Ovary (tissue), 9 donors: ENCODE data around the gene RPS6KB1. TPM values are rescaled to one million over a fixed set of nuclear protein-coding genes. Genes with fewer than 3 reads are reported as not detected.
"Not testable (repeated sequence)": the region's sequence is repeated elsewhere in the genome, so short reads cannot be mapped to it uniquely, and the experiment has no call there.

Source experiments
- DNase-seq, 5 donors: peaks; one replicate each; pipeline ENCODE4 v3.0.0-alpha.2; 2019 to 2020
- H3K27ac ChIP-seq, 2 donors: fragments of 200-600 bp; one replicate each; pipeline versions ENCODE4 v1.5.1 to v1.8.0; 2019 to 2022
- H3K27me3 ChIP-seq: fragments of 200-600 bp; one replicate; pipeline ENCODE4 v1.8.0; 2022
- H3K36me3 ChIP-seq: fragments of 200-600 bp; sonication (generic); one replicate; pipeline ENCODE4 v1.5.1; 2019
- H3K4me1 ChIP-seq: one replicate; pipeline ENCODE4 v1.8.1; 2013; ENCODE audit warnings: mild to moderate bottlenecking, moderate library complexity; ENCODE audit not compliant: insufficient read depth
- H3K4me3 ChIP-seq: fragments of 200-600 bp; sonication (generic); one replicate; pipeline ENCODE4 v1.5.1; 2017
- H3K9me3 ChIP-seq, 2 donors: fragments of 200-600 bp in 1 of 2; sonication (generic) in 1 of 2; one replicate each; pipeline versions ENCODE4 v1.5.1 to v1.8.1; 2013 to 2019; ENCODE audit warnings: mild to moderate bottlenecking in 1 of 2, moderate library complexity in 1 of 2
- EP300 ChIP-seq: sonication (generic); formaldehyde crosslinking; IDR thresholded peaks from one replicate; pipeline ENCODE4 v1.6.1; 2017; ENCODE audit warnings: antibody characterized with exemption
- POLR2A ChIP-seq: fragments of 450-650 bp; IDR thresholded peaks from one replicate; pipeline ENCODE4 v1.6.1; 2017; ENCODE audit warnings: antibody characterized with exemption, mild to moderate bottlenecking, moderate library complexity
- WGBS, 3 donors: extraction: QIAGEN DNeasy Blood & Tissue Kit in 1 of 3; methylation state at CpG; one replicate each; pipeline versions ENCODE4 v1.1.5 to v1.1.7; 2013 to 2017; 5-methylcytosine and 5-hydroxymethylcytosine counted together
- intact Hi-C, 4 donors: fragments of 100-400 bp; cut with DNase I; formaldehyde crosslinking; loops; one replicate each; pipeline versions ENCODE4 v1.11.0 to v1.15.1; 2022 to 2023
- polyA plus RNA-seq, 2 donors: library from polyadenylated mRNA; stranded (reverse); fragments of 200-250 nt in 1 of 2; fragments of 350-450 nt in 1 of 2; fragmentation: Illumina TruSeq in 1 of 2; extraction: RNeasy Lipid Tissue Mini Kit (QIAGEN cat#74804) in 1 of 2; gene quantifications; one replicate each; pipeline ENCODE4 v1.2.3, GENCODE V29; 2013 to 2014
- total RNA-seq, 7 donors: library from RNA; depleted of rRNA in 2 of 7; stranded (reverse); fragments of >200 nt in 2 of 7; fragmentation: NEBNext Ultra II Directional in 3 of 7; extraction: Animal tissue kit (Norgen Biotek cat#: 25700) in 3 of 7; gene quantifications; one replicate each; pipeline versions ENCODE4 v1.1.0 to v1.2.4, GENCODE V29; 2016 to 2023
- TF ChIP-seq, protein P1 (sequence below), 3 donors: fragments of 450-650 bp in 2 of 3; fragments of 200-600 bp in 1 of 3; IDR thresholded peaks; one replicate each; pipeline versions ENCODE4 v1.5.1 to v1.8.0; 2016 to 2022; ENCODE audit warnings: antibody characterized with exemption in 3 of 3, mild to moderate bottlenecking in 1 of 3
- donor health status: DM: no; HTN: no; CAD: no; lungs with moderate emphysema.
- donor health status: DM: no; HTN: no; CAD: no.
- donor health status: Bipolar disorder and iron deficiency.
- donor health status: DM: yes; HTN: yes; CAD: no.
- donor health status: DM: no; HTN: no; CAD: no.
- donor health status: DM: yes; HTN: yes; CAD: no.

RPS6KB1 gene
- total and polyA plus RNA-seq, 9 donors: 14.8 to 46.2 (median 40.7) TPM

DNA sequence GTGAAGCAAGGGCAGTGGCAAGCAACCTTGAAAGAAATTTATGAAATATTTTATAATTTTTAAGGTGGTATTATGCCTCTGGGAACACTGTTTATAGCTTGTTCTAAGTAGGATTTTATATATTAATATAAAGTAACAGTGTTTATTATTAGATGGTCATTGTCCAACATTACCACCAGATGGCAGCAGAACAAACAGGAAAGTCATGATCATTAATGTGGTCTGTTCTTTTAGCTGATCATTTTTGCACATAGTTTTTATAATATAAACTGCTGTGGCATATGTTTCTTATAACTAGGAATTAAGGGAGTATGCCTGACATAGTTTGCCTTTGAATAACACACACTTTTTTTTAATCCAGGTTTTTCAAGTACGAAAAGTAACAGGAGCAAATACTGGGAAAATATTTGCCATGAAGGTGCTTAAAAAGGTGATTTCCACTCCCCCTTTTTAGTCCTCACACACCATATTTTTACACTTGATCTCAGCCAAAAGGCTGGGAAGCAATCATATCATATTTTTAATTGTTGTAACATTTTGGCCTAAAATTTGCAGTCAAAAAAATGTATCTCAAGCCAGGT lies 21.4 kb downstream of the RPS6KB1 start:
- no peaks in the 10 kb centered on the region for H3K9me3 ChIP-seq
- no peak for DNase-seq
- H3K27ac ChIP-seq: no peak overlapping the region
- no peak for TF ChIP-seq POLR2A
- TF ChIP-seq, protein P1, sequence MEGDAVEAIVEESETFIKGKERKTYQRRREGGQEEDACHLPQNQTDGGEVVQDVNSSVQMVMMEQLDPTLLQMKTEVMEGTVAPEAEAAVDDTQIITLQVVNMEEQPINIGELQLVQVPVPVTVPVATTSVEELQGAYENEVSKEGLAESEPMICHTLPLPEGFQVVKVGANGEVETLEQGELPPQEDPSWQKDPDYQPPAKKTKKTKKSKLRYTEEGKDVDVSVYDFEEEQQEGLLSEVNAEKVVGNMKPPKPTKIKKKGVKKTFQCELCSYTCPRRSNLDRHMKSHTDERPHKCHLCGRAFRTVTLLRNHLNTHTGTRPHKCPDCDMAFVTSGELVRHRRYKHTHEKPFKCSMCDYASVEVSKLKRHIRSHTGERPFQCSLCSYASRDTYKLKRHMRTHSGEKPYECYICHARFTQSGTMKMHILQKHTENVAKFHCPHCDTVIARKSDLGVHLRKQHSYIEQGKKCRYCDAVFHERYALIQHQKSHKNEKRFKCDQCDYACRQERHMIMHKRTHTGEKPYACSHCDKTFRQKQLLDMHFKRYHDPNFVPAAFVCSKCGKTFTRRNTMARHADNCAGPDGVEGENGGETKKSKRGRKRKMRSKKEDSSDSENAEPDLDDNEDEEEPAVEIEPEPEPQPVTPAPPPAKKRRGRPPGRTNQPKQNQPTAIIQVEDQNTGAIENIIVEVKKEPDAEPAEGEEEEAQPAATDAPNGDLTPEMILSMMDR (IDR thresholded peaks at IDR 0.05): peak; percentile 50 to 68 (median 51)
- no peaks in the 10 kb centered on the region for H3K4me1 ChIP-seq
- no peaks in the 10 kb centered on the region for H3K27me3 ChIP-seq
- intact Hi-C loops: loop anchor here in 1 of 4 donors (10.0 kb wide), 1 partner anchor 130 kb away; no protein-coding TSS in a partner anchor
- 24 to 43% (median 26%) methylated on average over 1 of the region's 1 CpG for WGBS, 3 donors
- H3K4me3 ChIP-seq: no peak overlapping the region
- no peaks in the 10 kb centered on the region for H3K36me3 ChIP-seq

DNA sequence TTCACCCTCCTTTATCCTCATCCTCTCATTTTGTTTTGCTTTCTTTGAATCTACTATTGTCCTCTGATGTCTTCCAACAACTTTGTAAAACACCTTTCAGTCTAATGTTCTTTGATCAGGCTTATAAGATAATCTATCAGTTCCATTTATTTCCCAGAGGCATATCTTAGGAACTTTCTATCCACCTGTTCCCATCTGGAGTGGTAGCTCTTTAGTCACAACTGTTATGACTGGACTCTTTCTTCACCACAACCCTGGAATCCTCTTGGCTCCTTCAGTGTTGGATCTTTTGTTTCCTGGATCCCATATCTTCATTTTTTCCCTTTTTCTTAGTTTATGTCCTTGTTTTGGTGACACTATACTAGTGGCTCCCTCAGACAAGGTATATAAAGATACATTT lies 23.5 kb downstream of the RPS6KB1 start:
- Histone ChIP-seq H3K27ac (no peak overlapping the region), H3K4me1 (no peaks in the 10 kb centered on the region), H3K27me3 (no peaks in the 10 kb centered on the region), H3K36me3 (no peaks in the 10 kb centered on the region), H3K9me3 (no peaks in the 10 kb centered on the region), H3K4me3 (no peak overlapping the region)
- no peak for DNase-seq
- no peak for TF ChIP-seq POLR2A
- TF ChIP-seq EP300: no peak
- intact Hi-C loops: loop anchor here in 2 of 4 donors (5.0 to 10.0 kb wide), 2 partner anchors 121 to 128 kb away; no protein-coding TSS in a partner anchor

DNA sequence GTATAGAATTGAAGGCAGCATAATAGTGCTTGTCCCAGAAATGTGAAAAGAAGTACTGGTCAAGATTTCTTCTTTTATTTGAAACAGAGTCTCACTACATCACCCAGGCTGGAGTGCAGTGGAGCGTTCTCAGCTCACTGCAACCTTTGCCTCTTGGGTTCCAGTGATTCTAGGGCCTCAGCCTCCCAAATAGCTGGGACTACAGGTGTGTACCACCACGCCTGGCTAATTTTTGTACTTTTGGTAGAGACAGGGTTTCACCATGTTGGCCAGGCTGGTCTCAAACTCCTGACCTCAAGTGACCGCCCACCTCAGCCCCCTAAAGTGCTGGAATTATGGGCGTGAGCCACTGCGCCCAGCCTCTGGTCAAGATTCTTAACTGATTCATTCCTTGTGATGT lies 27.7 kb downstream of the RPS6KB1 start:
- H3K27ac ChIP-seq, H3K9me3 ChIP-seq, DNase-seq, H3K4me3 ChIP-seq, intact Hi-C loops, H3K36me3 ChIP-seq, H3K4me1 ChIP-seq, H3K27me3 ChIP-seq: not testable (repeated sequence)
- WGBS, 3 donors: 95 to 98% (median 96%) methylated on average over 5 of the region's 5 CpGs

DNA sequence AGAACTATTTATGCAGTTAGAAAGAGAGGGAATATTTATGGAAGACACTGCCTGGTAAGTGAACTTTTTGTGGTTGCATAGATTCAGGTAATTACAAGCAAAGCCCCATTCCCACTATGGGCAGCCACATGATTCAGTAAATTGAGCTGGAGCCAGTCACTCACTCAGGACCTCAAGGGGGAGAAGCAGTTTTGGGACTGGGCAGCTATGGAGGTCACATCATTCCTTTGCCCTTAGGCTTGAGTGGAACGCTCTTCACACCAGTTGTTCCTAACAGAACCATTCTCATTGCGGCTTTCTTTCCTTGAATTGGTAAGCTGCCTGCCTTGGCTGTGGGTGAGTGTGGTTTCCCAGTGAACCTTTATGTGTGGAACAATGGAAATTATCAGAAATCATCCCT lies 37.2 kb downstream of the RPS6KB1 start:
- intact Hi-C loops, H3K27ac ChIP-seq, H3K9me3 ChIP-seq, H3K4me3 ChIP-seq, H3K27me3 ChIP-seq, DNase-seq, H3K36me3 ChIP-seq, H3K4me1 ChIP-seq: not testable (repeated sequence)
- WGBS, 3 donors: 96 to 98% (median 97%) methylated on average over 2 of the region's 2 CpGs

DNA sequence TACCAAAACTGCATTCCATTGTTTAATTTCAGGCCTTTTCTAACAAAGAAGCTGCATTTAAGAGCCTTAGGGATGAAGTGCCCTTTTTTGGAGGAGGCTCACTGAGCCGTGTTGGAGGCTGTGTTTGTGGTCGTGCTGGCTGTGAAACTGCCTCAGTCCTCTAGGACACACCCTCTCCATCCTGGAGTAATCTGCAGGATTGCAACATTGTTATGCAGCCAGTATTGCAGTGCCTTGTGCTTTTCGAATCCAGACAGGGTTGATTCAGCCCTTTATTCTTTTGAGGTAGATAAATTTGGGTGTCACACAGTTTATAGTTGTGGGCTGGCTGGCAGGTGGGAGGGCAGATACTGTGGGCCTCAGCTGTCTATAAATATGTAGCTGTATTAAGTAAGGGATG lies 37.8 kb downstream of the RPS6KB1 start:
- H3K27ac ChIP-seq, intact Hi-C loops, DNase-seq, H3K9me3 ChIP-seq, H3K4me3 ChIP-seq, H3K4me1 ChIP-seq, H3K27me3 ChIP-seq, H3K36me3 ChIP-seq: not testable (repeated sequence)
- WGBS, 3 donors: 12 to 31% (median 29%) methylated on average over 3 of the region's 3 CpGs

DNA sequence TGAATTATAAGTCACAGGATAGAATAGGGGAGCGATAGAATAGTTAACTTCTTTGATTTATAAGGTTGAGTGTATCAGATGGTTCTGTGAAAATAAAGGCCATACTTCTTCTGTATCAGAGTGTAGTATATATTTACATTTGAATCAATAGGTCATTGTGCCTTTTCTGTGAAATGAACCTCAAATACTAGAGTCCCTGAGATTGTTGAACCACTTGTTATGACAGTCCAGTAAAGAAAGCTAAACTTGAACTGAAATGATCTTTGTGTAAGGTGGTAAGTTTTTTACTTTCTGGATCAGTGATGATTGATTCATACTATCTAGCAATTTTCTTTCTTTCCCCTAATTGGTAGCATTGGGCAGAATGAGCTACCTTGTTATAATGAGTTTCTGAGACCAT lies 40.4 kb downstream of the RPS6KB1 start:
- H3K27me3 ChIP-seq, H3K4me1 ChIP-seq, H3K9me3 ChIP-seq, H3K27ac ChIP-seq, intact Hi-C loops, H3K4me3 ChIP-seq, DNase-seq, H3K36me3 ChIP-seq: not testable (repeated sequence)
- 95 to 98% (median 97%) methylated on average over 1 of the region's 1 CpG for WGBS, 3 donors

DNA sequence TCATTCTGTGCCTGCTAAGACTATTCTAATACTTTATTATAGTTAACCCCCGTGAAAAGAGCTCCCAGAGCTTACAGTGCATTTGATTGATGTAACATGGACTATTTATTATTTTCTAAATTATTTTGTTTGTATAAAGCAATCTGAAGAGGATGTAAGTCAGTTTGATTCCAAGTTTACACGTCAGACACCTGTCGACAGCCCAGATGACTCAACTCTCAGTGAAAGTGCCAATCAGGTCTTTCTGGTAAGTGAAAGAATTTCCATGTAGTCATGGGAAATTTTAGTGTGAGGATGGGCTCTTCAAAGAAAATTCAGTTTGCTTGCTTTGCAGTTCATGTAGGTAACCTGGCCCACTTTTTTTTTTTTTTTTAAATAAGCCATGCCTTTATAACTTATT lies 47.8 kb downstream of the RPS6KB1 start:
- DNase-seq, H3K36me3 ChIP-seq, H3K4me3 ChIP-seq, H3K4me1 ChIP-seq, H3K27ac ChIP-seq, H3K9me3 ChIP-seq, intact Hi-C loops, H3K27me3 ChIP-seq: not testable (repeated sequence)
- 81 to 82% (median 82%) methylated on average over 3 of the region's 3 CpGs for WGBS, 3 donors

DNA sequence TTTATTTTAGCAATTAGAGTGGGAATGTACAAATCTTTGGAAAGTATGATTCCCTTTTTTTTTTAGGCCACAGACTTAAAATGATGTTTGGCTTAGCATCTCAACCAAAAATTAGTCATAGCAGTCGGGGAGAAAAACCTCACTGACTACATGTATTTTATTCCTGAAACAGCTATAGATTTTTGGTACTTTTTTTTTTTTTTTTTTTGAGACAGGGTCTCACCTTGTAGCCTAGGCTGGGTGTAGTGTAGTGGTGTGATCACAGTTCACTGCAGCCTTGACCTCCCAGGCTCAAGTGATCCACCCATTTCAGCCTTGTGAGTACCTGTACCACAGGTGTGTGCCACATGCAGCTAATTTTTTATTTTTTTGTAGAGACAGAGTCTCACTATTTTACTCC lies 48.2 kb downstream of the RPS6KB1 start:
- DNase-seq: no peak
- Histone ChIP-seq H3K4me3 (no peak overlapping the region), H3K4me1 (no peaks in the 10 kb centered on the region), H3K27ac (no peak overlapping the region), H3K27me3 (no peaks in the 10 kb centered on the region), H3K9me3 (no peaks in the 10 kb centered on the region), H3K36me3 (no peaks in the 10 kb centered on the region)
- WGBS, 3 donors: 85 to 90% (median 88%) methylated on average over 1 of the region's 1 CpG
- TF ChIP-seq EP300 (no peak), POLR2A (no peak)
- TF ChIP-seq, protein P1 (IDR thresholded peaks at IDR 0.05): no peak
- intact Hi-C loops: no loop called here

DNA sequence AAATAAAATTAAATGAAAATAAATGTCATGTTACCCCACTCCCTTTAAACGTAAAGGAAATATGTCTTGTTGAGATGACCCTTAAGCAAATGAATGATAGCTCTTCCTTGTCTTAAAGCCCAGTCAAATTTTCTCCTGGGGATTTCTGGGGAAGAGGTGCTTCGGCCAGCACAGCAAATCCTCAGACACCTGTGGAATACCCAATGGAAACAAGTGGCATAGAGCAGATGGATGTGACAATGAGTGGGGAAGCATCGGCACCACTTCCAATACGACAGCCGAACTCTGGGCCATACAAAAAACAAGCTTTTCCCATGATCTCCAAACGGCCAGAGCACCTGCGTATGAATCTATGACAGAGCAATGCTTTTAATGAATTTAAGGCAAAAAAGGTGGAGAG lies 53.5 kb downstream of the RPS6KB1 start:
- H3K27ac ChIP-seq, H3K4me1 ChIP-seq, H3K27me3 ChIP-seq, H3K4me3 ChIP-seq, H3K36me3 ChIP-seq, H3K9me3 ChIP-seq, DNase-seq, intact Hi-C loops: not testable (repeated sequence)
- 84 to 91% (median 86%) methylated on average over 7 of the region's 7 CpGs for WGBS, 3 donors

DNA sequence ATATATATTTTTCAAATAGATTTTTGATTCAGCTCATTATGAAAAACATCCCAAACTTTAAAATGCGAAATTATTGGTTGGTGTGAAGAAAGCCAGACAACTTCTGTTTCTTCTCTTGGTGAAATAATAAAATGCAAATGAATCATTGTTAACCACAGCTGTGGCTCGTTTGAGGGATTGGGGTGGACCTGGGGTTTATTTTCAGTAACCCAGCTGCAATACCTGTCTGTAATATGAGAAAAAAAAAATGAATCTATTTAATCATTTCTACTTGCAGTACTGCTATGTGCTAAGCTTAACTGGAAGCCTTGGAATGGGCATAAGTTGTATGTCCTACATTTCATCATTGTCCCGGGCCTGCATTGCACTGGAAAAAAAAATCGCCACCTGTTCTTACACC lies 54.4 kb downstream of the RPS6KB1 start:
- H3K4me3 ChIP-seq, DNase-seq, H3K4me1 ChIP-seq, intact Hi-C loops, H3K27ac ChIP-seq, H3K27me3 ChIP-seq, H3K36me3 ChIP-seq, H3K9me3 ChIP-seq: not testable (repeated sequence)
- 71 to 77% (median 75%) methylated on average over 4 of the region's 4 CpGs for WGBS, 3 donors
